ENCODE data around the gene TOX3. TPM values are rescaled to one million over a fixed set of nuclear protein-coding genes. Genes with fewer than 3 reads are reported as not detected.

The TOX3 gene
- total and polyA plus RNA-seq, 2 of the 13 experiments (the other 11 are each of a cell fraction or from before 2014, with no cell fraction given): 14.5 to 98.6 TPM

- TF ChIP-seq AHDC1 (CRISPR knock-in tag; IDR thresholded peaks at IDR 0.05; ENCODE audit: borderline replicate concordance) (peak; percentile 74; the same call in 1 of the 2 replicates), KLF9 (CRISPR knock-in tag; IDR thresholded peaks at IDR 0.05; ENCODE audit: low read depth) (no peak), STAT6 (CRISPR knock-in tag; IDR thresholded peaks at IDR 0.05; ENCODE audit: borderline replicate concordance) (no peak), ZBTB1 (CRISPR knock-in tag; IDR thresholded peaks at IDR 0.05; ENCODE audit: borderline replicate concordance) (no peak), HNF1B (CRISPR knock-in tag; IDR thresholded peaks at IDR 0.05) (peak; percentile 97), EP300 (IDR thresholded peaks at IDR 0.05; ENCODE audit: low read depth in 2 of 2, low read length in 2 of 2) (peak in 1 of 2 experiments; percentile 78; a peak in 2 of 4 replicates), EP300 (CRISPR knock-in tag; IDR thresholded peaks at IDR 0.05; ENCODE audit: borderline replicate concordance) (no peak), PRDM4 (CRISPR knock-in tag; IDR thresholded peaks at IDR 0.05; ENCODE audit: borderline replicate concordance) (no peak), PPARG (CRISPR knock-in tag; conservative IDR thresholded peaks at IDR 0.05) (no peak; the same call in 1 of the 2 replicates), ZNF564 (CRISPR knock-in tag; IDR thresholded peaks at IDR 0.05) (no peak), ZNF883 (CRISPR knock-in tag; IDR thresholded peaks at IDR 0.05; ENCODE audit: not compliant biosample characterization) (peak; percentile 64), PITX1 (CRISPR knock-in tag; IDR thresholded peaks at IDR 0.05) (peak; percentile 58; the same call in 1 of the 2 replicates)
- TF ChIP-seq, protein P1, sequence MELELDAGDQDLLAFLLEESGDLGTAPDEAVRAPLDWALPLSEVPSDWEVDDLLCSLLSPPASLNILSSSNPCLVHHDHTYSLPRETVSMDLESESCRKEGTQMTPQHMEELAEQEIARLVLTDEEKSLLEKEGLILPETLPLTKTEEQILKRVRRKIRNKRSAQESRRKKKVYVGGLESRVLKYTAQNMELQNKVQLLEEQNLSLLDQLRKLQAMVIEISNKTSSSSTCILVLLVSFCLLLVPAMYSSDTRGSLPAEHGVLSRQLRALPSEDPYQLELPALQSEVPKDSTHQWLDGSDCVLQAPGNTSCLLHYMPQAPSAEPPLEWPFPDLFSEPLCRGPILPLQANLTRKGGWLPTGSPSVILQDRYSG (CRISPR knock-in tag; IDR thresholded peaks at IDR 0.05): no peak
Measured at GRCh38 chr16:52561910-52562741, 15.2 kb upstream of the TOX3 start (continued).
